KMS-11 (cell line): ENCODE data around the gene NOXO1.

Source experiments
- H2AFZ ChIP-seq: fragments of 200-600 bp; sonication (generic); 2 replicates; pipeline ENCODE4 v1.6.1; 2016; ENCODE audit warnings: antibody characterized with exemption, mixed run types, low read depth
- H3K27ac ChIP-seq: fragments of 200-600 bp; sonication (generic); 2 replicates; pipeline ENCODE4 v1.6.1; 2016; ENCODE audit warnings: mild to moderate bottlenecking, mixed run types
- H3K27me3 ChIP-seq: fragments of 200-600 bp; sonication (generic); 2 replicates; pipeline ENCODE4 v1.6.1; 2017; ENCODE audit warnings: mild to moderate bottlenecking, low read depth, mixed run types, moderate library complexity; ENCODE audit not compliant: insufficient read depth
- H3K36me3 ChIP-seq: fragments of 200-600 bp; sonication (generic); 2 replicates; pipeline ENCODE4 v1.6.1; 2017; ENCODE audit warnings: mild to moderate bottlenecking, mixed run types; ENCODE audit not compliant: insufficient read depth
- H3K4me1 ChIP-seq: fragments of 200-600 bp; sonication (generic); 2 replicates; pipeline ENCODE4 v1.6.1; 2016; ENCODE audit warnings: mild to moderate bottlenecking, low read depth, mixed run types; ENCODE audit not compliant: poor library complexity, severe bottlenecking
- H3K4me2 ChIP-seq: fragments of 200-600 bp; sonication (generic); 2 replicates; pipeline ENCODE4 v1.7.0; 2016; ENCODE audit warnings: mild to moderate bottlenecking, mixed run types
- H3K4me3 ChIP-seq: fragments of 200-600 bp; sonication (generic); IDR thresholded peaks from 2 replicates; pipeline ENCODE4 v1.6.1; 2017; ENCODE audit warnings: low read depth, low read length, mixed read lengths; ENCODE audit not compliant: insufficient read depth
- H3K79me2 ChIP-seq: fragments of 200-600 bp; sonication (generic); 2 replicates; pipeline ENCODE4 v1.6.1; 2016; ENCODE audit warnings: low read depth, mixed run types; ENCODE audit not compliant: insufficient read depth
- H3K9ac ChIP-seq: fragments of 200-600 bp; sonication (generic); 2 replicates; pipeline ENCODE4 v1.6.1; 2016; ENCODE audit warnings: mild to moderate bottlenecking, mixed run types
- H4K20me1 ChIP-seq: fragments of 200-600 bp; sonication (generic); 2 replicates; pipeline ENCODE4 v1.6.1; 2016; ENCODE audit warnings: mild to moderate bottlenecking, mixed run types; ENCODE audit not compliant: insufficient read depth
- TF ChIP-seq, protein P1 (sequence below): fragments of 200-600 bp; sonication (generic); conservative IDR thresholded peaks from 2 replicates; pipeline ENCODE4 v1.6.1; 2017; ENCODE audit warnings: low read depth, mild to moderate bottlenecking, antibody characterized with exemption, low read length, moderate library complexity, mixed read lengths

Gene NOXO1

DNA sequence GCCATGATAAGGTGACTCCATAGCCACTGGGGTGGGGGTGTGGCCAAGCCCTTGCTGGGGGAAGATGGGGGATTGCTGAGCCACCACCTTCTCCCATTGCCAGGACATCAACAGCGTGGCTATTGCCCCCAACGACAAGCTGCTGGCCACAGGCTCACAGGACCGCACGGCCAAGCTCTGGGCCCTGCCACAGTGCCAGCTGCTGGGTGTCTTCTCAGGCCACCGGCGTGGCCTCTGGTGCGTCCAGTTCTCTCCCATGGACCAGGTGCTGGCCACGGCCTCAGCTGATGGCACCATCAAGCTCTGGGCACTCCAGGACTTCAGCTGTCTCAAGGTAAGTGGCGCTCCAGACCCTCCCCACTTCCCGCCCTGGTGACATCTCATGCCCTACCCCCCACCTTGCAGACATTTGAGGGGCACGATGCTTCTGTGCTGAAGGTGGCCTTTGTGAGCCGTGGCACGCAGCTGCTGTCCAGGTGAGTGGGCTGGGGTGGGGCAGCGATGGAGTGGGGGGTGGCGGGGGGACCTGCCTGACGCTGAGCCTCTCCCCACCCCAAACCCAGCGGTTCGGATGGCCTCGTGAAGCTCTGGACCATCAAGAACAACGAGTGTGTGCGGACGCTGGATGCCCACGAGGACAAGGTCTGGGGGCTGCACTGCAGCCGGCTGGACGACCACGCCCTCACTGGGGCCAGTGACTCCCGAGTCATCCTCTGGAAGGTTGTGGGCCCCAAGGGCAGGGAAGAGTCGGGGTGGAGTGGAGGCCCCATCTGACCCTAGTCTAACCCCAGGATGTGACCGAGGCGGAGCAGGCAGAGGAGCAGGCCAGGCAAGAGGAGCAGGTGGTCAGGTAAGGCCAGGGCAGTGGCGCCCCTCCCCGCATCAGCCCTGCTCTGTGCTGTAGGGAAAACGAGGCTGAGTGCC lies 4.1 kb downstream of the NOXO1 start:
- Histone ChIP-seq H2AFZ (no peak overlapping the region), H3K4me3 (no peak overlapping the region), H3K4me1 (peaks cover 30% of the 10 kb centered on the region), H3K79me2 (peaks cover 17% of the 10 kb centered on the region), H3K36me3 (no peaks in the 10 kb centered on the region; the same call in 1 of the 2 replicates), H3K27me3 (no peaks in the 10 kb centered on the region), H3K27ac (no peak overlapping the region), H3K9ac (no peak overlapping the region), H3K4me2 (no peak overlapping the region), H4K20me1 (no peaks in the 10 kb centered on the region)
- TF ChIP-seq, protein P1, sequence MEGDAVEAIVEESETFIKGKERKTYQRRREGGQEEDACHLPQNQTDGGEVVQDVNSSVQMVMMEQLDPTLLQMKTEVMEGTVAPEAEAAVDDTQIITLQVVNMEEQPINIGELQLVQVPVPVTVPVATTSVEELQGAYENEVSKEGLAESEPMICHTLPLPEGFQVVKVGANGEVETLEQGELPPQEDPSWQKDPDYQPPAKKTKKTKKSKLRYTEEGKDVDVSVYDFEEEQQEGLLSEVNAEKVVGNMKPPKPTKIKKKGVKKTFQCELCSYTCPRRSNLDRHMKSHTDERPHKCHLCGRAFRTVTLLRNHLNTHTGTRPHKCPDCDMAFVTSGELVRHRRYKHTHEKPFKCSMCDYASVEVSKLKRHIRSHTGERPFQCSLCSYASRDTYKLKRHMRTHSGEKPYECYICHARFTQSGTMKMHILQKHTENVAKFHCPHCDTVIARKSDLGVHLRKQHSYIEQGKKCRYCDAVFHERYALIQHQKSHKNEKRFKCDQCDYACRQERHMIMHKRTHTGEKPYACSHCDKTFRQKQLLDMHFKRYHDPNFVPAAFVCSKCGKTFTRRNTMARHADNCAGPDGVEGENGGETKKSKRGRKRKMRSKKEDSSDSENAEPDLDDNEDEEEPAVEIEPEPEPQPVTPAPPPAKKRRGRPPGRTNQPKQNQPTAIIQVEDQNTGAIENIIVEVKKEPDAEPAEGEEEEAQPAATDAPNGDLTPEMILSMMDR, result no peak

DNA sequence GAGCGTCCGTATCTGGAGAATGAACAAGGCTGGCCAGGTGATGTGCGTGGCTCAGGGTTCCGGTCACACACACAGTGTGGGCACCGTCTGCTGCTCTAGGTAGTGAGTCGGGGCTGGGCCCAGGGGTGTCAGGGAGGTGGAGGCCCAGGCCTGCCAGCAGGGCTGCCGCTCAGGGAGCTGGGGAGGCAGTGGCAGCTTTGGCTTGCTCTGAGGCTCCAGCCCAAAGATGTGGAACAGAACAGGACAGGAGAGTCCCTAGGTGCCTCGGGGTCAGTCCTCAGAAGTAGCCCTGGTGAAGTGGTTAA lies 5.1 kb downstream of the NOXO1 start:
- H3K4me1 ChIP-seq, result peaks cover 19% of the 10 kb centered on the region
- no peak overlapping the region for H2AFZ ChIP-seq
- H3K9ac ChIP-seq, result no peak overlapping the region
- no peaks in the 10 kb centered on the region; the same call in 1 of the 2 replicates for H3K36me3 ChIP-seq
- no peaks in the 10 kb centered on the region for H4K20me1 ChIP-seq
- TF ChIP-seq, protein P1, result no peak
- H3K4me2 ChIP-seq, result no peak overlapping the region
- H3K4me3 ChIP-seq, result no peak overlapping the region
- H3K27me3 ChIP-seq, result no peaks in the 10 kb centered on the region
- H3K79me2 ChIP-seq, result peaks cover 20% of the 10 kb centered on the region
- H3K27ac ChIP-seq, result no peak overlapping the region

DNA sequence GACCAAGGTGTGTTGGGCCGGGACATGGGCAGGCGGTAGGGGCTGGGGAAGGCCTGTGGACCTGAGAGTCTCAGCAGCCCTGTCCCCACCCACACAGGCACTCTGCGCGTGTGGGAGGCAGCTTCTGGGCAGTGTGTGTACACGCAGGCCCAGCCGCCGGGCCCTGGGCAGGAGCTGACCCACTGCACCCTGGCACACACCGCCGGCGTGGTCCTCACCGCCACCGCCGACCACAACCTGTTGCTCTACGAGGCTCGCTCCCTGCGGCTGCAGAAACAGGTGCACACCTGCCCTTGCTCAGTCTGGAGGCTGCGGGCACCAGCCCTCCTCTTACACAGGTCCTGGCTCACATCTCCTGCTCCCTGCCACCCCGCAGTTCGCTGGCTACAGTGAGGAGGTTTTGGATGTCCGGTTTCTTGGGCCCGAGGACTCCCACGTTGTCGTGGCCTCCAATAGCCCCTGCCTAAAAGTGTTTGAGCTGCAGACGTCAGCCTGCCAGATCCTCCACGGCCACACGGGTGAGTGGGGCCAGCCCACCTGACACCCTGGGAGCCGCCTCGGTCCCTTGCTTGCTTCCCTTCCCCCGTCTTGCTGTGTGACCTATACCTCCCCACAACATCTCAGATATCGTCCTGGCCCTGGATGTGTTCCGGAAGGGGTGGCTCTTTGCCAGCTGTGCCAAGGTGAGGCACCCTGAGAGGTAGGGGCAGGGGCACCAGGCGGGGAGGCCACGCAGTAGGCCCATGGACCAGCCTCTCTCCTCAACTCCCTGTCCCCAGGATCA lies 5.6 kb downstream of the NOXO1 start:
- no peak overlapping the region for H3K27ac ChIP-seq
- H3K4me2 ChIP-seq, result no peak overlapping the region
- no peak overlapping the region for H3K4me3 ChIP-seq
- no peak overlapping the region for H3K9ac ChIP-seq
- H3K27me3 ChIP-seq, result no peaks in the 10 kb centered on the region
- TF ChIP-seq, protein P1, result no peak
- H2AFZ ChIP-seq, result no peak overlapping the region
- peaks cover 14% of the 10 kb centered on the region for H3K4me1 ChIP-seq
- peaks cover 20% of the 10 kb centered on the region for H3K79me2 ChIP-seq
- no peaks in the 10 kb centered on the region for H4K20me1 ChIP-seq
- H3K36me3 ChIP-seq, result no peaks in the 10 kb centered on the region; the same call in 1 of the 2 replicates

DNA sequence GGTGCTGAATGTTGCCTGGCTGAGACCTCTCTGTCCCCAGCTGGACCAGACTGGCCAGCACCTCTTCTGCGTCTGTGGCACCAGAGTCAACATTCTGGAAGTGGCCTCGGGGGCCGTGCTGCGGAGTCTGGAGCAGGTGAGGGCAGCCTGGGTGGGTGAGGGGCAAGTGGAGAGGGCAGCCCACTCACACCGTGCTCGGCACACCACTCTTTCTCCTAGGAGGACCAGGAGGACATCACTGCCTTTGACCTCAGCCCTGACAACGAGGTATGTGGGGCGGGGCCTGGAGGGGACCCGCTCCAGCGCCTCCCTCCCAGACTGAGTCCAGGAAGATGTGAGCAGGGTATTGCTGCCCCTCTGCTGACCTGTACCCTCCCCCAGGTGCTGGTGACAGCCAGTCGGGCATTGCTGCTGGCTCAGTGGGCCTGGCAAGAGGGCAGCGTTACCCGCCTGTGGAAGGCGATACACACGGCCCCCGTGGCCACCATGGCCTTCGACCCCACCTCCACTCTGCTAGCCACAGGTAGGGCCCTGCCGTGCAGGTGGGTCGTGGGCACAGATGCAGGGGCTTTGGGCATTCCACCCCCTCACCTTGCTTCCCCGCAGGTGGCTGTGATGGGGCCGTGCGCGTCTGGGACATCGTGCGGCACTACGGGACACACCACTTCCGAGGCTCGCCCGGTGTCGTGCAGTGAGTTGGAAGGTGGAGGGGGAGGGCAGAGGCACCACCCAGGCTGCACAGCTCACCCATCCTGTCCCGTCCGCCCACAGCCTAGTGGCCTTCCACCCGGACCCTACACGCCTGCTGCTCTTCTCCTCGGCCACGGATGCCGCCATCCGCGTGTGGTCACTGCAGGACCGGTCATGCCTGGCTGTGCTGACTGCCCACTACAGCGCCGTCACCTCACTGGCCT lies 6.9 kb downstream of the NOXO1 start:
- no peaks in the 10 kb centered on the region for H3K27me3 ChIP-seq
- H3K4me1 ChIP-seq, result peaks cover 10% of the 10 kb centered on the region
- no peak overlapping the region; the same call in 1 of the 2 replicates for H3K4me2 ChIP-seq
- H3K27ac ChIP-seq, result no peak overlapping the region
- H4K20me1 ChIP-seq, result no peaks in the 10 kb centered on the region
- TF ChIP-seq, protein P1, result no peak
- H3K79me2 ChIP-seq, result peaks cover 20% of the 10 kb centered on the region
- H3K4me3 ChIP-seq, result no peak overlapping the region
- H3K36me3 ChIP-seq, result no peaks in the 10 kb centered on the region; the same call in 1 of the 2 replicates
- no peak overlapping the region for H2AFZ ChIP-seq
- no peak overlapping the region for H3K9ac ChIP-seq
